NCI-H146 treated with DMSO at 0.1 percent for 48 hours (cell line): Measurements from ENCODE around the gene CACNA1G.

Experiments used
- DNase-seq: peaks from one replicate; lab custom pipeline; 2025; ENCODE audit not compliant: unreplicated experiment; lab: John Stamatoyannopoulos, UW

The CACNA1G gene

GRCh38 chr17:50565402-50566350 is 5.2 kb downstream of the CACNA1G start:
- no peak for DNase-seq

GRCh38 chr17:50566886-50567285 is 6.4 kb downstream of the CACNA1G start:
- no peak for DNase-seq

- DNase-seq = no peak
Measured at GRCh38 chr17:50568659-50569058, 8.1 kb downstream of the CACNA1G start.

- DNase-seq = no peak
Measured at GRCh38 chr17:50569592-50569991, 9.1 kb downstream of the CACNA1G start.

- no peak for DNase-seq
Measured at GRCh38 chr17:50570032-50570431, 9.5 kb downstream of the CACNA1G start.

- DNase-seq = no peak
Measured at GRCh38 chr17:50570528-50570927, 10.0 kb downstream of the CACNA1G start.

GRCh38 chr17:50571681-50572080 is 11.2 kb downstream of the CACNA1G start:
- DNase-seq = no peak

GRCh38 chr17:50572541-50572940 is 12.0 kb downstream of the CACNA1G start:
- no peak for DNase-seq

- no peak for DNase-seq
Measured at GRCh38 chr17:50573866-50574611, 13.5 kb downstream of the CACNA1G start.

- DNase-seq = peak; percentile 16
Measured at GRCh38 chr17:50575581-50576210, 15.2 kb downstream of the CACNA1G start.

- DNase-seq = no peak
Measured at GRCh38 chr17:50576864-50577263, 16.3 kb downstream of the CACNA1G start.

GRCh38 chr17:50577451-50577954 is 17.0 kb downstream of the CACNA1G start:
- no peak for DNase-seq

GRCh38 chr17:50578173-50578572 is 17.7 kb downstream of the CACNA1G start:
- no peak for DNase-seq

- DNase-seq = no peak
Measured at GRCh38 chr17:50579399-50579798, 18.9 kb downstream of the CACNA1G start.

GRCh38 chr17:50580646-50581045 is 20.1 kb downstream of the CACNA1G start:
- no peak for DNase-seq

- no peak for DNase-seq
Measured at GRCh38 chr17:50581316-50581715, 20.8 kb downstream of the CACNA1G start.

GRCh38 chr17:50582741-50583140 is 22.2 kb downstream of the CACNA1G start:
- DNase-seq = no peak

- DNase-seq = no peak
Measured at GRCh38 chr17:50583641-50584040, 23.1 kb downstream of the CACNA1G start.

GRCh38 chr17:50584116-50584515 is 23.6 kb downstream of the CACNA1G start:
- no peak for DNase-seq

- DNase-seq = no peak
Measured at GRCh38 chr17:50584749-50585148, 24.2 kb downstream of the CACNA1G start.

GRCh38 chr17:50585346-50585745 is 24.8 kb downstream of the CACNA1G start:
- no peak for DNase-seq
